Ovary (tissue), 9 donors: ENCODE data around the gene CABLES1. TPM values are rescaled to one million over a fixed set of nuclear protein-coding genes. Genes with fewer than 3 reads are reported as not detected.
"Not testable (repeated sequence)": the region's sequence is repeated elsewhere in the genome, so short reads cannot be mapped to it uniquely, and the experiment has no call there.

ENCODE experiments used
- DNase-seq, 5 donors: peaks; one replicate each; pipeline ENCODE4 v3.0.0-alpha.2; 2019 to 2020
- H3K27ac ChIP-seq, 2 donors: fragments of 200-600 bp; one replicate each; pipeline versions ENCODE4 v1.5.1 to v1.8.0; 2019 to 2022
- H3K27me3 ChIP-seq: fragments of 200-600 bp; one replicate; pipeline ENCODE4 v1.8.0; 2022
- H3K36me3 ChIP-seq: fragments of 200-600 bp; sonication (generic); one replicate; pipeline ENCODE4 v1.5.1; 2019
- H3K4me1 ChIP-seq: one replicate; pipeline ENCODE4 v1.8.1; 2013; ENCODE audit warnings: mild to moderate bottlenecking, moderate library complexity; ENCODE audit not compliant: insufficient read depth
- H3K4me3 ChIP-seq: fragments of 200-600 bp; sonication (generic); one replicate; pipeline ENCODE4 v1.5.1; 2017
- H3K9me3 ChIP-seq, 2 donors: fragments of 200-600 bp in 1 of 2; sonication (generic) in 1 of 2; one replicate each; pipeline versions ENCODE4 v1.5.1 to v1.8.1; 2013 to 2019; ENCODE audit warnings: mild to moderate bottlenecking in 1 of 2, moderate library complexity in 1 of 2
- EP300 ChIP-seq: sonication (generic); formaldehyde crosslinking; IDR thresholded peaks from one replicate; pipeline ENCODE4 v1.6.1; 2017; ENCODE audit warnings: antibody characterized with exemption
- POLR2A ChIP-seq: fragments of 450-650 bp; IDR thresholded peaks from one replicate; pipeline ENCODE4 v1.6.1; 2017; ENCODE audit warnings: antibody characterized with exemption, mild to moderate bottlenecking, moderate library complexity
- WGBS, 3 donors: extraction: QIAGEN DNeasy Blood & Tissue Kit in 1 of 3; methylation state at CpG; one replicate each; pipeline versions ENCODE4 v1.1.5 to v1.1.7; 2013 to 2017; 5-methylcytosine and 5-hydroxymethylcytosine counted together
- intact Hi-C, 4 donors: fragments of 100-400 bp; cut with DNase I; formaldehyde crosslinking; loops; one replicate each; pipeline versions ENCODE4 v1.11.0 to v1.15.1; 2022 to 2023
- polyA plus RNA-seq, 2 donors: library from polyadenylated mRNA; stranded (reverse); fragments of 200-250 nt in 1 of 2; fragments of 350-450 nt in 1 of 2; fragmentation: Illumina TruSeq in 1 of 2; extraction: RNeasy Lipid Tissue Mini Kit (QIAGEN cat#74804) in 1 of 2; gene quantifications; one replicate each; pipeline ENCODE4 v1.2.3, GENCODE V29; 2013 to 2014
- total RNA-seq, 7 donors: library from RNA; depleted of rRNA in 2 of 7; stranded (reverse); fragments of >200 nt in 2 of 7; fragmentation: NEBNext Ultra II Directional in 3 of 7; extraction: Animal tissue kit (Norgen Biotek cat#: 25700) in 3 of 7; gene quantifications; one replicate each; pipeline versions ENCODE4 v1.1.0 to v1.2.4, GENCODE V29; 2016 to 2023
- TF ChIP-seq, protein P1 (sequence below), 3 donors: fragments of 450-650 bp in 2 of 3; fragments of 200-600 bp in 1 of 3; IDR thresholded peaks; one replicate each; pipeline versions ENCODE4 v1.5.1 to v1.8.0; 2016 to 2022; ENCODE audit warnings: antibody characterized with exemption in 3 of 3, mild to moderate bottlenecking in 1 of 3
- donor health status: DM: no; HTN: no; CAD: no; lungs with moderate emphysema.
- donor health status: DM: no; HTN: no; CAD: no.
- donor health status: Bipolar disorder and iron deficiency.
- donor health status: DM: yes; HTN: yes; CAD: no.
- donor health status: DM: no; HTN: no; CAD: no.
- donor health status: DM: yes; HTN: yes; CAD: no.

CABLES1 gene
- total and polyA plus RNA-seq, 9 donors = 2.6 to 8.9 (median 5.3) TPM

DNA sequence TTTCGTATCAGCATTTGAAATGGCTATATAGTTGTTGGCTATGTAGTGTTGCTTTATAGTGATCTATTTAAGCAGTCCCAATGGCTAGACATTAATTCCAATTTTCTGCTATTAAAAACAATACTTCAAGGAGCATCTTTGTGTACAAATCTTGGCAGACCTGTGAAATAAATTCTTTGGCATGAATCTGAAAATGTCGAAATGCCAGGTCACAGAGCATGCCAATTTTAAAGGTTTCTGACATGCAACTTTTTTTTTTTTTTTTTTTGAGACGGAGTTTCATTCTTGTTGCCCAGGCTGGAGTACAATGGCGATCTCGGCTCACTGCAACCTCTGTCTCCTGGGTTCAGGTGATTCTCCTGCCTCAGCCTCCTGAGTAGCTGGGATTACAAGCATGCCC is 26.8 kb upstream of the CABLES1 start:
- no peaks in the 10 kb centered on the region for H3K27me3 ChIP-seq
- no peaks in the 10 kb centered on the region for H3K4me1 ChIP-seq
- 81 to 85% (median 84%) methylated on average over 5 of the region's 5 CpGs for WGBS, 3 donors
- no peaks in the 10 kb centered on the region for H3K36me3 ChIP-seq
- H3K9me3 ChIP-seq = no peaks in the 10 kb centered on the region
- no peak overlapping the region for H3K27ac ChIP-seq
- no peak for DNase-seq
- TF ChIP-seq POLR2A = no peak
- TF ChIP-seq EP300 = no peak
- TF ChIP-seq, protein P1, sequence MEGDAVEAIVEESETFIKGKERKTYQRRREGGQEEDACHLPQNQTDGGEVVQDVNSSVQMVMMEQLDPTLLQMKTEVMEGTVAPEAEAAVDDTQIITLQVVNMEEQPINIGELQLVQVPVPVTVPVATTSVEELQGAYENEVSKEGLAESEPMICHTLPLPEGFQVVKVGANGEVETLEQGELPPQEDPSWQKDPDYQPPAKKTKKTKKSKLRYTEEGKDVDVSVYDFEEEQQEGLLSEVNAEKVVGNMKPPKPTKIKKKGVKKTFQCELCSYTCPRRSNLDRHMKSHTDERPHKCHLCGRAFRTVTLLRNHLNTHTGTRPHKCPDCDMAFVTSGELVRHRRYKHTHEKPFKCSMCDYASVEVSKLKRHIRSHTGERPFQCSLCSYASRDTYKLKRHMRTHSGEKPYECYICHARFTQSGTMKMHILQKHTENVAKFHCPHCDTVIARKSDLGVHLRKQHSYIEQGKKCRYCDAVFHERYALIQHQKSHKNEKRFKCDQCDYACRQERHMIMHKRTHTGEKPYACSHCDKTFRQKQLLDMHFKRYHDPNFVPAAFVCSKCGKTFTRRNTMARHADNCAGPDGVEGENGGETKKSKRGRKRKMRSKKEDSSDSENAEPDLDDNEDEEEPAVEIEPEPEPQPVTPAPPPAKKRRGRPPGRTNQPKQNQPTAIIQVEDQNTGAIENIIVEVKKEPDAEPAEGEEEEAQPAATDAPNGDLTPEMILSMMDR (IDR thresholded peaks at IDR 0.05) = no peak
- no peak overlapping the region for H3K4me3 ChIP-seq
- intact Hi-C loops = no loop called here

DNA sequence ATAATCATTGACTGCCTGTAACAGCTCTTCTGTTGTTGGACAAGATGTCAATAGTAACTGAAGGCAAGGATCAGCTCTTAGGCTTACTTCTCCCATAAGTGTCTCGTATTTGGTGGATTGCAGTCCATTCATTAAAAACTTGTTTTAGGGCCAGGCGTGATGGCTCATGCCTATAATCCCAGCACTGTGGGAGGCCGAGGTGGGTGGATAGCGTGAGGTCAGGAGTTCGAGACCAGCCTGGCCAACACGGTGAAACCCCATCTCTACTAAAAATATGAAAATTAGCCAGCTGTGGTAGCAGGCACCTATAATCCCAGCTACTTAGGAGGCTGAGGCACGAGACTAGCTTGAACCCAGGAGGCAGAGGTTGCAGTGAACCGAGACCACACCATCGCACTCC is 26.1 kb upstream of the CABLES1 start:
- H3K27me3 ChIP-seq, DNase-seq, H3K9me3 ChIP-seq, H3K4me3 ChIP-seq, H3K27ac ChIP-seq, H3K4me1 ChIP-seq, intact Hi-C loops, H3K36me3 ChIP-seq: not testable (repeated sequence)
- WGBS, 3 donors = 86 to 94% (median 92%) methylated on average over 9 of the region's 9 CpGs

GRCh38 chr18:23113576-23113975 is 21.7 kb upstream of the CABLES1 start:
- no peaks in the 10 kb centered on the region for H3K27me3 ChIP-seq
- H3K27ac ChIP-seq = no peak overlapping the region
- TF ChIP-seq POLR2A (no peak), EP300 (no peak)
- TF ChIP-seq, protein P1 (IDR thresholded peaks at IDR 0.05) = no peak
- no peak overlapping the region for H3K4me3 ChIP-seq
- intact Hi-C loops = loop anchor here in 1 of 4 donors (10.0 kb wide), 1 partner anchor 61 kb away; no protein-coding TSS in a partner anchor
- DNase-seq = no peak
- WGBS, 3 donors = 78 to 85% (median 84%) methylated on average over 6 of the region's 6 CpGs
- no peaks in the 10 kb centered on the region for H3K4me1 ChIP-seq
- H3K36me3 ChIP-seq = no peaks in the 10 kb centered on the region
- no peaks in the 10 kb centered on the region for H3K9me3 ChIP-seq

GRCh38 chr18:23114171-23114881 is 21.0 kb upstream of the CABLES1 start:
- no peaks in the 10 kb centered on the region for H3K4me1 ChIP-seq
- H3K4me3 ChIP-seq = no peak overlapping the region
- no peaks in the 10 kb centered on the region for H3K36me3 ChIP-seq
- no peaks in the 10 kb centered on the region for H3K9me3 ChIP-seq
- WGBS, 3 donors = 19 to 25% (median 22%) methylated on average over 10 of the region's 10 CpGs
- H3K27ac ChIP-seq = no peak overlapping the region
- H3K27me3 ChIP-seq = no peaks in the 10 kb centered on the region
- intact Hi-C loops = loop anchor here in 1 of 4 donors (10.0 kb wide), 1 partner anchor 60 kb away; no protein-coding TSS in a partner anchor
- no peak for DNase-seq
- TF ChIP-seq, protein P1 (IDR thresholded peaks at IDR 0.05) = no peak
- TF ChIP-seq POLR2A (no peak), EP300 (no peak)

GRCh38 chr18:23114911-23115310 is 20.4 kb upstream of the CABLES1 start:
- WGBS, 3 donors = 36 to 44% (median 40%) methylated on average over 5 of the region's 5 CpGs
- H3K4me3 ChIP-seq = no peak overlapping the region
- no peaks in the 10 kb centered on the region for H3K9me3 ChIP-seq
- H3K27me3 ChIP-seq = no peaks in the 10 kb centered on the region
- TF ChIP-seq EP300 (no peak), POLR2A (no peak)
- TF ChIP-seq, protein P1 (IDR thresholded peaks at IDR 0.05) = no peak
- no peaks in the 10 kb centered on the region for H3K4me1 ChIP-seq
- no peak for DNase-seq
- no peak overlapping the region for H3K27ac ChIP-seq
- no peaks in the 10 kb centered on the region for H3K36me3 ChIP-seq
- intact Hi-C loops = loop anchor here in 1 of 4 donors (10.0 kb wide), 1 partner anchor 60 kb away; no protein-coding TSS in a partner anchor
